Thymus (tissue), 11 donors: ENCODE results near the gene MBNL1. TPM values are rescaled to one million over a fixed set of nuclear protein-coding genes. Genes with fewer than 3 reads are reported as not detected.
"Not testable (repeated sequence)": the region's sequence is repeated elsewhere in the genome, so short reads cannot be mapped to it uniquely, and the experiment has no call there.

Experiments used
- DNase-seq, 9 donors: peaks; one replicate each; pipeline ENCODE4 v3.0.0-alpha.2; 2013; ENCODE audit warnings: low spot score in 9 of 9, low read depth in 6 of 9, missing footprints in 1 of 9
- H3K27ac ChIP-seq, 2 donors: one replicate each; pipeline ENCODE4 v1.5.1; 2013; ENCODE audit warnings: control low read depth in 1 of 2, low read depth in 1 of 2, low read length in 1 of 2, mild to moderate bottlenecking in 1 of 2, moderate library complexity in 1 of 2
- H3K27me3 ChIP-seq, 2 donors: one replicate each; pipeline ENCODE4 v1.5.1; 2013; ENCODE audit warnings: low read length in 1 of 2; ENCODE audit not compliant: control insufficient read depth in 2 of 2, insufficient read depth in 1 of 2
- H3K36me3 ChIP-seq, 2 donors: one replicate each; pipeline ENCODE4 v1.5.1; 2013; ENCODE audit warnings: low read length in 1 of 2, mild to moderate bottlenecking in 1 of 2, moderate library complexity in 1 of 2; ENCODE audit not compliant: control insufficient read depth in 2 of 2, insufficient read depth in 2 of 2
- H3K4me1 ChIP-seq, 2 donors: one replicate each; pipeline ENCODE4 v1.5.1; 2013; ENCODE audit warnings: low read length in 2 of 2; ENCODE audit not compliant: control insufficient read depth in 2 of 2, insufficient read depth in 2 of 2
- H3K4me3 ChIP-seq, 2 donors: one replicate each; pipeline ENCODE4 v1.5.1; 2013; ENCODE audit warnings: low read length in 2 of 2, control low read depth in 1 of 2, mild to moderate bottlenecking in 1 of 2
- H3K9me3 ChIP-seq, 2 donors: one replicate each; pipeline ENCODE4 v1.5.1; 2013; ENCODE audit warnings: low read length in 1 of 2, mild to moderate bottlenecking in 1 of 2; ENCODE audit not compliant: control insufficient read depth in 2 of 2, insufficient read depth in 1 of 2
- WGBS: extraction: QIAGEN DNeasy Blood & Tissue Kit; methylation state at CpG from one replicate; pipeline ENCODE4 v1.1.7; 2013; 5-methylcytosine and 5-hydroxymethylcytosine counted together
- polyA plus RNA-seq: library from polyadenylated mRNA; stranded (reverse); fragments of 200-250 nt; gene quantifications from one replicate; pipeline ENCODE4 v1.2.3, GENCODE V29; 2013
- total RNA-seq: library from RNA; stranded (reverse); fragments of 120-200 nt; gene quantifications from one replicate; pipeline ENCODE4 v1.2.4, GENCODE V29; 2013
- donor health status: healthy.

The MBNL1 gene
- total and polyA plus RNA-seq, 2 donors: 89.0 to 178 TPM

GRCh38 chr3:152360302-152360701 is 91.6 kb downstream of the MBNL1 start:
- no peaks in the 10 kb centered on the region for H3K9me3 ChIP-seq
- H3K27me3 ChIP-seq: no peaks in the 10 kb centered on the region
- no peak overlapping the region for H3K4me3 ChIP-seq
- H3K27ac ChIP-seq: no peak overlapping the region
- DNase-seq: no peak
- H3K36me3 ChIP-seq: peaks cover 6 to 15% of the 10 kb centered on the region in 2 donors
- H3K4me1 ChIP-seq: no peaks in the 10 kb centered on the region
- WGBS: 96% methylated on average over 2 of the region's 2 CpGs

- WGBS: 100% methylated on average over 1 of the region's 1 CpG
- Histone ChIP-seq H3K36me3 (peaks cover 6 to 13% of the 10 kb centered on the region in 2 donors), H3K4me3 (no peak overlapping the region), H3K4me1 (no peaks in the 10 kb centered on the region), H3K27ac (no peak overlapping the region), H3K27me3 (no peaks in the 10 kb centered on the region), H3K9me3 (no peaks in the 10 kb centered on the region)
- no peak for DNase-seq
These were observed 92.2 kb downstream of the MBNL1 start for GRCh38 chr3:152360966-152361365.

- peaks cover 0 to 13% of the 10 kb centered on the region in 2 donors for H3K36me3 ChIP-seq
- no peak overlapping the region for H3K4me3 ChIP-seq
- no peaks in the 10 kb centered on the region for H3K4me1 ChIP-seq
- H3K27ac ChIP-seq: no peak overlapping the region
- DNase-seq: no peak
- no peaks in the 10 kb centered on the region for H3K27me3 ChIP-seq
- H3K9me3 ChIP-seq: no peaks in the 10 kb centered on the region
- WGBS: 98% methylated on average over 5 of the region's 5 CpGs
These were observed 93.4 kb downstream of the MBNL1 start for GRCh38 chr3:152362086-152362485.

GRCh38 chr3:152364237-152364636 is 95.5 kb downstream of the MBNL1 start:
- Histone ChIP-seq H3K4me3 (no peak overlapping the region), H3K4me1 (no peaks in the 10 kb centered on the region), H3K27me3 (no peaks in the 10 kb centered on the region), H3K9me3 (no peaks in the 10 kb centered on the region), H3K27ac (no peak overlapping the region), H3K36me3 (peaks cover 0 to 13% of the 10 kb centered on the region in 2 donors)
- DNase-seq: no peak

- Histone ChIP-seq H3K9me3 (no peaks in the 10 kb centered on the region), H3K36me3 (peaks cover 0 to 13% of the 10 kb centered on the region in 2 donors), H3K4me3 (no peak overlapping the region), H3K4me1 (no peaks in the 10 kb centered on the region), H3K27me3 (no peaks in the 10 kb centered on the region), H3K27ac (no peak overlapping the region)
- no peak for DNase-seq
- 94% methylated on average over 2 of the region's 2 CpGs for WGBS
These were observed 96.4 kb downstream of the MBNL1 start for GRCh38 chr3:152365126-152365525.

- Histone ChIP-seq H3K36me3 (peaks cover 0 to 9% of the 10 kb centered on the region in 2 donors), H3K27me3 (no peaks in the 10 kb centered on the region), H3K4me3 (no peak overlapping the region), H3K9me3 (no peaks in the 10 kb centered on the region), H3K27ac (no peak overlapping the region), H3K4me1 (no peaks in the 10 kb centered on the region)
- 95% methylated on average over 4 of the region's 4 CpGs for WGBS
- no peak for DNase-seq
These were observed 97.3 kb downstream of the MBNL1 start for GRCh38 chr3:152365766-152366593.

GRCh38 chr3:152367192-152367591 is 98.5 kb downstream of the MBNL1 start:
- H3K27ac ChIP-seq, H3K9me3 ChIP-seq, H3K4me1 ChIP-seq, H3K4me3 ChIP-seq, H3K27me3 ChIP-seq, DNase-seq: not testable (repeated sequence)
- peaks cover under 1 to 13% of the 10 kb centered on the region in 2 donors for H3K36me3 ChIP-seq
- WGBS: 93% methylated on average over 2 of the region's 2 CpGs

- H3K36me3 ChIP-seq: peaks cover 6 to 19% of the 10 kb centered on the region in 2 donors
- H3K27ac ChIP-seq, H3K27me3 ChIP-seq, DNase-seq, H3K4me1 ChIP-seq, H3K9me3 ChIP-seq, H3K4me3 ChIP-seq: not testable (repeated sequence)
- 97% methylated on average over 6 of the region's 6 CpGs for WGBS
These were observed 103.9 kb downstream of the MBNL1 start for GRCh38 chr3:152372633-152373032.

- Histone ChIP-seq H3K9me3 (peaks cover 0 to 3% of the 10 kb centered on the region in 2 donors), H3K4me3 (no peak overlapping the region), H3K27me3 (no peaks in the 10 kb centered on the region), H3K27ac (no peak overlapping the region), H3K4me1 (no peaks in the 10 kb centered on the region), H3K36me3 (peaks cover 6 to 24% of the 10 kb centered on the region in 2 donors)
- 92% methylated on average over 4 of the region's 4 CpGs for WGBS
- DNase-seq: no peak
These were observed 104.7 kb downstream of the MBNL1 start for GRCh38 chr3:152373379-152373778.
